DND-41 (cell line): ENCODE measurements around the gene RNF220.

ENCODE experiments used
- ATAC-seq: fragments of 200-7000 bp; cut with Tn5 transposase; 3 replicates; pipeline ENCODE4 v1.9.1; 2021; ENCODE audit warnings: low read depth; ENCODE audit not compliant: insufficient read depth
- DNase-seq: peaks from one replicate; pipeline ENCODE4 v3.0.0-alpha.2; 2020
- H2AFZ ChIP-seq: 2 replicates; pipeline ENCODE4 v1.6.0; 2012; ENCODE audit warnings: low read depth, low read length
- H3K27ac ChIP-seq: 2 replicates; pipeline ENCODE4 v1.5.1; 2012; ENCODE audit warnings: low read length, inconsistent platforms
- H3K27me3 ChIP-seq: fragments of 200-600 bp; sonication (generic); 2 replicates; pipeline ENCODE4 v1.6.0; 2012; ENCODE audit warnings: low read length, mild to moderate bottlenecking, inconsistent platforms; ENCODE audit not compliant: insufficient read depth, poor library complexity
- H3K36me3 ChIP-seq: 2 replicates; pipeline ENCODE4 v1.5.1; 2012; ENCODE audit warnings: low read length, inconsistent platforms; ENCODE audit not compliant: insufficient read depth
- H3K4me1 ChIP-seq: 2 replicates; pipeline ENCODE4 v1.5.1; 2012; ENCODE audit warnings: mild to moderate bottlenecking, low read length; ENCODE audit not compliant: insufficient read depth
- H3K4me2 ChIP-seq: 2 replicates; pipeline ENCODE4 v1.6.0; 2012; ENCODE audit warnings: mild to moderate bottlenecking, moderate library complexity, low read length, inconsistent platforms; ENCODE audit not compliant: insufficient read depth
- H3K4me3 ChIP-seq, 2 experiments: fragments of 200-600 bp in 1 of 2; shearing (Covaris generic) in 1 of 2; 2 replicates each; pipeline ENCODE4 v1.5.1; 2012 to 2016; ENCODE audit warnings: inconsistent platforms in 2 of 2, low read length in 2 of 2, mild to moderate bottlenecking in 2 of 2, low read depth in 1 of 2, moderate library complexity in 1 of 2
- H3K79me2 ChIP-seq: 2 replicates; pipeline ENCODE4 v1.6.0; 2012; ENCODE audit warnings: low read length, inconsistent platforms; ENCODE audit not compliant: insufficient read depth
- H3K9ac ChIP-seq: 2 replicates; pipeline ENCODE4 v1.6.0; 2012; ENCODE audit warnings: low read depth, mild to moderate bottlenecking, inconsistent platforms, low read length, moderate library complexity
- H3K9me3 ChIP-seq: 2 replicates; pipeline ENCODE4 v1.5.1; 2012; ENCODE audit warnings: low read length, moderate library complexity, mild to moderate bottlenecking, inconsistent platforms; ENCODE audit not compliant: insufficient read depth, severe bottlenecking
- H4K20me1 ChIP-seq: 2 replicates; pipeline ENCODE4 v1.6.0; 2012; ENCODE audit warnings: low read length; ENCODE audit not compliant: insufficient read depth
- EZH2 ChIP-seq: IDR thresholded peaks from 3 replicates; pipeline ENCODE4 v1.6.1; 2012; ENCODE audit warnings: borderline replicate concordance, low read depth, mild to moderate bottlenecking, moderate library complexity, low read length, inconsistent platforms; ENCODE audit not compliant: severe bottlenecking
- TF ChIP-seq, protein P1 (sequence below): IDR thresholded peaks from 2 replicates; pipeline ENCODE4 v1.5.1; 2012; ENCODE audit warnings: borderline replicate concordance, low read length, moderate library complexity, mild to moderate bottlenecking; ENCODE audit not compliant: poor library complexity, severe bottlenecking; ENCODE audit errors: extremely low read depth

The RNF220 gene

DNA sequence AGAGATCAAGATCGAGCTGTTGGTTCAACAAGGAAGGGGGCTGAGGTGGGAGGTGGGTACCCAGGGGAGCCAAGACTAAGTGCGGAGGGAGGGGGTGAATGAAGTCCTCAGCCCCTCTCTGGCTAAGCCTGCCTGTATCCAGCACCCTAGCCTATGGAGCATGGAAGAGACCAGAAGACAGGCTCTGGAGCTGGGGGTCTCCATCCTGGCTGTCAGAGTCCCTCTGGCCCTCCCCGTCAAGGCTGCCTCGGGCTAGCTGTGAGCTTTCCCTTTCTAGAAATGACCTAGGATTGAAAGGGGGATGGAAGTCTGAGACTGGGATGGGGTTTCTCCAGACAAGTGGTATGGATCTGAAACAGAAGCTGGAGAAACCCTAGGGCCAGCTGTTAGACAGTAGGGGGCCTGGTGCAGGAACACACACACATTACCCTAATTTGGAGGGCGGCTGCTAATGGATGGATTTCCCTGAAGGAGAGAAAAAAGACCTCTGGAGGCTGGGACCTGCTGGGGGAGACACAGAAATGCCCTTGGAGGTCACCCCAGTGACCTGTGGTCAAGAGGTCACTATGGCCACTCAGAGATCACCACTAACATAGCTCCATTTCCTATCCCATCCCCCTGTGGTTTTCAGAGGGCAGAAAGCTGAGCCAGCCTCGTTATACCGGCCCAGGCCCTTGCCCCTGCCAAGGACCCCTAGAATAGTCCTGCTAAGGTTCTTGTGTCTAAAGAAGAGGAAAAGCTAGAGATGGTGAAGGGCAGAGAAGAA lies 161.4 kb downstream of the RNF220 start:
- H3K79me2 ChIP-seq: no peaks in the 10 kb centered on the region
- H3K4me1 ChIP-seq: no peaks in the 10 kb centered on the region
- H3K27me3 ChIP-seq: peaks cover 46% of the 10 kb centered on the region
- ATAC-seq (no peak), DNase-seq (no peak)
- no peak overlapping the region for H3K27ac ChIP-seq
- no peaks in the 10 kb centered on the region for H3K9me3 ChIP-seq
- H4K20me1 ChIP-seq: no peaks in the 10 kb centered on the region; the same call in 1 of the 2 replicates
- no peak overlapping the region for H3K4me3 ChIP-seq
- no peaks in the 10 kb centered on the region for H3K36me3 ChIP-seq
- no peak overlapping the region for H3K4me2 ChIP-seq
- H2AFZ ChIP-seq: no peak overlapping the region
- TF ChIP-seq EZH2: no peak
- TF ChIP-seq, protein P1, sequence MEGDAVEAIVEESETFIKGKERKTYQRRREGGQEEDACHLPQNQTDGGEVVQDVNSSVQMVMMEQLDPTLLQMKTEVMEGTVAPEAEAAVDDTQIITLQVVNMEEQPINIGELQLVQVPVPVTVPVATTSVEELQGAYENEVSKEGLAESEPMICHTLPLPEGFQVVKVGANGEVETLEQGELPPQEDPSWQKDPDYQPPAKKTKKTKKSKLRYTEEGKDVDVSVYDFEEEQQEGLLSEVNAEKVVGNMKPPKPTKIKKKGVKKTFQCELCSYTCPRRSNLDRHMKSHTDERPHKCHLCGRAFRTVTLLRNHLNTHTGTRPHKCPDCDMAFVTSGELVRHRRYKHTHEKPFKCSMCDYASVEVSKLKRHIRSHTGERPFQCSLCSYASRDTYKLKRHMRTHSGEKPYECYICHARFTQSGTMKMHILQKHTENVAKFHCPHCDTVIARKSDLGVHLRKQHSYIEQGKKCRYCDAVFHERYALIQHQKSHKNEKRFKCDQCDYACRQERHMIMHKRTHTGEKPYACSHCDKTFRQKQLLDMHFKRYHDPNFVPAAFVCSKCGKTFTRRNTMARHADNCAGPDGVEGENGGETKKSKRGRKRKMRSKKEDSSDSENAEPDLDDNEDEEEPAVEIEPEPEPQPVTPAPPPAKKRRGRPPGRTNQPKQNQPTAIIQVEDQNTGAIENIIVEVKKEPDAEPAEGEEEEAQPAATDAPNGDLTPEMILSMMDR: no peak
- no peak overlapping the region for H3K9ac ChIP-seq

DNA sequence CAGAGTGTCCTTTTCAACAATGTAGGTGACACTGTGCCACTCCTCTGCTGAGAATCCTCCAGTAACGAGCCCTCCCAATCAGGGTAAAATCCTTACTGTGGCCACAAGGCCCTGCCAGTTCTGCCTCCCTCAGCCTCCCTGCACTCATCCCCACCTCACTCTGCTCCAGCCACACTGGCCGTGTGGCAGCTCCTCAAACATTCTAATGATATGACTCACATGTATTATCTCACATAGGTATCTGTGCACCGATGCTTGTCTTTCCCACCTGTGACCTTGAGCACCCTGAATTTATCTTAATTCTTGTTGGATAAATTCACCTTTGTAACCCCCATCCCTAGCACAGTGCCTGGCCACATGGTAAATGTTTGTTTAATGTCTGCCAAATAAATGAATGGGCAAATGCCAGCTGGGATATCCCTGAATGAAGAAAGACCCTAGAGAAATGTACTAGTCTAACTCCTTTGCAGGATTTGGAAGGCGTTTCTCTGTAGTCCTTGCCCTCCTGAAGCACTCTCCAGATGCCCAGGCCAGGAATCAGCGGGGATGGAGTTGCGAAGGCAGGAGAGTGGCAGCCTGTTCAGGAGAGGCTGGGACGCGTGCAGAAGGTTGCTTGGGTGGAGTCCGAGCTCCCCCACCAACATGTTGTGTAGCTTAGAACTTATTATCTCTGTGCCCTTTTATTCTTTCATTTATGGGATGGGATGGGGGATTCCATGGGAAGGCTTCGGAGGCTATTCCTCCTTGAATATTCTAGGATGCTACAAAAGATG lies 163.3 kb downstream of the RNF220 start:
- H4K20me1 ChIP-seq: 0 out of 2 replicates have a peak, but pooled peaks cover 3% of the 10 kb centered on the region
- ATAC-seq (no peak), DNase-seq (no peak)
- no peaks in the 10 kb centered on the region for H3K4me1 ChIP-seq
- no peaks in the 10 kb centered on the region for H3K9me3 ChIP-seq
- peaks cover 33% of the 10 kb centered on the region for H3K27me3 ChIP-seq
- no peak overlapping the region for H3K4me2 ChIP-seq
- H3K79me2 ChIP-seq: no peaks in the 10 kb centered on the region
- no peak for TF ChIP-seq EZH2
- H3K4me3 ChIP-seq: no peak overlapping the region
- no peak overlapping the region for H3K27ac ChIP-seq
- no peak overlapping the region for H2AFZ ChIP-seq
- H3K36me3 ChIP-seq: no peaks in the 10 kb centered on the region
- H3K9ac ChIP-seq: no peak overlapping the region

DNA sequence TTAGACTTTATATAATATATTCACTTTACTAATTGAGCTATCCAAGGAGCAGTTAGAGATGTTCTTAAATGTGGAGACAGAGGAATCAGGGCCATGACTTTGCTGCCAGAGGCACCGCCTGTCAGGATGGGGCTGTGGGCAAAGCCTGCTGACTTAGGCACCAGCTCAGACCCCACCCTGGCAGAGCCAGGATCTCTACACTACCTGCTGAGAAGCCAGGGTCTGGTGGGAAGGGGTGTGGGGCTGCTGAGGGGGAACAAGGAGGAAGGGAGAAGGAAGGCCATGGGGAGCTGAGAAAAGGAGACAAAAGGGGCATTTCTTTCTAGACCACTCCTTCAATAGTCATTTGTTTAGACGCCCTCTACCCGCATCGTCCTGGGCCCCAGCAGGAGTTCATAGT lies 164.4 kb downstream of the RNF220 start:
- DNase-seq: no peak
- 0 out of 2 replicates have a peak, but pooled peaks cover 3% of the 10 kb centered on the region for H4K20me1 ChIP-seq
- no peaks in the 10 kb centered on the region for H3K79me2 ChIP-seq
- no peak for ATAC-seq
- H3K4me2 ChIP-seq: no peak overlapping the region
- no peaks in the 10 kb centered on the region for H3K9me3 ChIP-seq
- peaks cover 25% of the 10 kb centered on the region for H3K27me3 ChIP-seq
- H3K4me3 ChIP-seq: no peak overlapping the region
- no peak overlapping the region for H3K9ac ChIP-seq
- H3K36me3 ChIP-seq: no peaks in the 10 kb centered on the region
- H3K27ac ChIP-seq: no peak overlapping the region
- no peak overlapping the region for H2AFZ ChIP-seq
- no peaks in the 10 kb centered on the region for H3K4me1 ChIP-seq
- TF ChIP-seq, protein P1: no peak
- no peak for TF ChIP-seq EZH2
